Duodenal mucosa (tissue), 2 donors: ENCODE data around the gene SYCP3.

Experiments used
- H3K27ac ChIP-seq: one replicate; pipeline ENCODE4 v1.7.0; 2013; ENCODE audit warnings: low read depth, low read length
- H3K27me3 ChIP-seq, 2 donors: one replicate each; pipeline ENCODE4 v1.7.0; 2013; ENCODE audit warnings: low read length in 2 of 2, control low read depth in 1 of 2; ENCODE audit not compliant: insufficient read depth in 2 of 2, control insufficient read depth in 1 of 2
- H3K36me3 ChIP-seq, 2 donors: one replicate each; pipeline ENCODE4 v1.7.0; 2013; ENCODE audit warnings: low read length in 2 of 2, control low read depth in 1 of 2; ENCODE audit not compliant: insufficient read depth in 2 of 2, control insufficient read depth in 1 of 2
- H3K4me1 ChIP-seq, 2 donors: one replicate each; pipeline ENCODE4 v1.7.0; 2013; ENCODE audit warnings: low read length in 2 of 2, control low read depth in 1 of 2; ENCODE audit not compliant: insufficient read depth in 2 of 2, control insufficient read depth in 1 of 2
- H3K4me3 ChIP-seq, 2 donors: one replicate each; pipeline ENCODE4 v1.7.0; 2013; ENCODE audit warnings: low read length in 2 of 2, low read depth in 1 of 2
- H3K9ac ChIP-seq, 2 donors: one replicate each; pipeline ENCODE4 v1.7.0; 2013; ENCODE audit warnings: low read length in 2 of 2, low read depth in 1 of 2
- H3K9me3 ChIP-seq, 2 donors: one replicate each; pipeline ENCODE4 v1.7.0; 2013; ENCODE audit warnings: low read length in 2 of 2, control low read depth in 1 of 2; ENCODE audit not compliant: control insufficient read depth in 1 of 2

The SYCP3 gene

DNA sequence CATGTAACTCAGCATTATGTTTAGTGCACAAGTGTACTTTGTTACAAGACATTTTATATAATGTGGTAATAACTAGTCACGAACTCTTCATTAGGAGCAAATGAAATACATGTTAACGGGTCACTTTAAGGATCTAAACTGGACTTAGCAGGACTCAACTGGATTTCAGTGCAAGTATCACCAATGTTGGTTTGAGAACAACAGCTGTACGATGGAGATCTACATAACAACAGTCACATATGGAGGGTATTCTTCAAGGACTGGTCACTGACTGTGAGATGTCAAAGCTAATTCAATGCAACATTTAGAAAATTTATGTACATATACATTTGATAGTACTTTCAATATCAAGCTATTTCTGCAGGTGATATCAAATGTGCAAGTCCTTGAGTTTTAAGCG is 22.5 kb upstream of the SYCP3 start:
- no peaks in the 10 kb centered on the region for H3K9me3 ChIP-seq
- H3K27ac ChIP-seq = no peak overlapping the region
- peaks cover 12 to 40% of the 10 kb centered on the region in 2 donors for H3K36me3 ChIP-seq
- no peak overlapping the region for H3K4me3 ChIP-seq
- H3K27me3 ChIP-seq = no peaks in the 10 kb centered on the region
- H3K4me1 ChIP-seq = peaks cover 0 to 3% of the 10 kb centered on the region in 2 donors
- H3K9ac ChIP-seq = no peak overlapping the region

DNA sequence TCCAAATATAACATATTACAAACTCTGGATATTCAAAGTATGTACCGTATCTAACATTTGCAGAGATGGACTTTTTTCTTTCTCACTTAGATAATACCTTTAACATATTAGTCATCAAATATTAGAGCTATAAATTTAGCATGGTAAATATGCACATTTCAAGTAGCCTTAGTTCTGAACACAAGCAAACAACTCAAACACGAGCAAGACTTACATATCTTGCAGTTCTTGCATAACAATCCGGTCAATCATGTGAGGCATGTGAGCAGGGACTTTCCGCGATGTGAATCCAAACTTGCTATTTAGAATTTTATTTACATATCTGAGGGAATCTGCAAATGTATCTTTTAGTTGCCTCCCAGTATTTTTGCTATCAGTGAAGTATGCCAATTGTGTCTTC is 22.1 kb upstream of the SYCP3 start:
- peaks cover 15 to 44% of the 10 kb centered on the region in 2 donors for H3K36me3 ChIP-seq
- H3K27ac ChIP-seq = no peak overlapping the region
- no peaks in the 10 kb centered on the region for H3K9me3 ChIP-seq
- H3K4me3 ChIP-seq = no peak overlapping the region
- H3K9ac ChIP-seq = no peak overlapping the region
- no peaks in the 10 kb centered on the region for H3K27me3 ChIP-seq
- peaks cover 0 to 3% of the 10 kb centered on the region in 2 donors for H3K4me1 ChIP-seq

GRCh38 chr12:101759396-101760047 is 20.3 kb upstream of the SYCP3 start:
- no peak overlapping the region for H3K9ac ChIP-seq
- no peak overlapping the region for H3K4me3 ChIP-seq
- H3K4me1 ChIP-seq = peaks cover 0 to 3% of the 10 kb centered on the region in 2 donors
- H3K36me3 ChIP-seq = peaks cover 18 to 42% of the 10 kb centered on the region in 2 donors
- no peaks in the 10 kb centered on the region for H3K27me3 ChIP-seq
- no peaks in the 10 kb centered on the region for H3K9me3 ChIP-seq
- no peak overlapping the region for H3K27ac ChIP-seq

DNA sequence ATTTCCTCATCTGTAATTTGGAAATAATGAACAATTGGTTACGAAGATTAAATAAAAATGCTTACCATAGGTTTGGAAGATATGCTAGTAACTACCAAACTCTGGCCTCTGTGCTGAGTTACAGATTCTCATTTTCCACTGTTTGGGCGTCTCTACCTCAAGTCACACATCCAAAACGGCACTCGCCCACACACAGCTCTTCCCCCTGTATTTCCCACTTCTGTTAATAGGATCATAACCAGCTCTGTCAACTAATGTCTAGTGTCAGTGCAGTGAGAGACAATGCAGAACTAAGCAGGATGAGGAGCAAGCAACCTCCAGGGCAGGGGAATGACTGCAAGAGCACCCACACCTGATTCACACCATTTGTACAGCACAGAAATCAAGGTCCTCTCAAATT is 10.9 kb upstream of the SYCP3 start:
- H3K27ac ChIP-seq = no peak overlapping the region
- H3K36me3 ChIP-seq = peaks cover 33 to 69% of the 10 kb centered on the region in 2 donors
- H3K4me1 ChIP-seq = no peaks in the 10 kb centered on the region
- no peaks in the 10 kb centered on the region for H3K27me3 ChIP-seq
- no peaks in the 10 kb centered on the region for H3K9me3 ChIP-seq
- no peak overlapping the region for H3K9ac ChIP-seq
- no peak overlapping the region for H3K4me3 ChIP-seq

DNA sequence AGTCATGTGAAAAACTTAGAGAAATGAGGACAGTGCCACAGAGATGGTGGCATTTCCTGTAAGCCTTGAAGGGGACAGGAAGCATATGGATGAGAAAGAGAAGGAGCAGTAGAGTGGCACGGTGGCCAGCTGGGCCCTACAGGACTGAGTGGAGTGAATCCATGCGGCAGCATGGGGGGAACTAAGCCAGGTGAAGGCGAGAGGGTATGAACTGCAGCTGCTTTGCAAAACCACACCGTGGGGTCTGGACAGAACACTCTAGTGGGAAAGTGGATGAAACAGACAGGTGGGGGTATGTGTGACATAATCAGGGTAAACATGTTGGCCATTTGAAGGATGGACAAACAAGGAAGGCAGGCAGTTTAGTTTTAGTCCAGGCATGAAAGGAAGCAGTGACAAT is 10.4 kb upstream of the SYCP3 start:
- no peak overlapping the region for H3K4me3 ChIP-seq
- peaks cover 37 to 70% of the 10 kb centered on the region in 2 donors for H3K36me3 ChIP-seq
- H3K9ac ChIP-seq = no peak overlapping the region
- H3K27me3 ChIP-seq = no peaks in the 10 kb centered on the region
- no peaks in the 10 kb centered on the region for H3K9me3 ChIP-seq
- H3K4me1 ChIP-seq = no peaks in the 10 kb centered on the region
- H3K27ac ChIP-seq = no peak overlapping the region

DNA sequence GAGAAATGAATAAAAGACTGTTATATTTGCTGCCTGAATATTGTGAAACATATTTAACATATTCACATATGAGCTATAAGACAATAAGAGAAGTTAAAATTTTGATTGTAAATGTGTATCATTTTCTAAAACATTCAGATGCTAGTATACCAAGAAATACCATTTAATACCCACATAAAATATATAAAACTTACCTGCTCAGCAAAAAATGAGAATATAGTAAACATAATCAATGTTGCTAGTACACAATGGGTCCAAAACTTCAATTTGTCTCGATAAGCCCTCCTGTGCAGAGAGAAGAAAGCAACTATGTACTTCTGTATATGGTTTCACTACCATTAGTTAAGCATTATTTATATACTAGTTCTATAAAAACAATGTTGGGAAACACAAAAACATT is 9.6 kb upstream of the SYCP3 start:
- Histone ChIP-seq H3K36me3 (peaks cover 43 to 70% of the 10 kb centered on the region in 2 donors), H3K9ac (no peak overlapping the region), H3K4me3 (no peak overlapping the region), H3K4me1 (no peaks in the 10 kb centered on the region), H3K27ac (no peak overlapping the region), H3K27me3 (no peaks in the 10 kb centered on the region), H3K9me3 (no peaks in the 10 kb centered on the region)

- no peaks in the 10 kb centered on the region for H3K9me3 ChIP-seq
- H3K36me3 ChIP-seq = peaks cover 47 to 76% of the 10 kb centered on the region in 2 donors
- no peak overlapping the region for H3K4me3 ChIP-seq
- H3K9ac ChIP-seq = no peak overlapping the region
- no peaks in the 10 kb centered on the region for H3K27me3 ChIP-seq
- H3K4me1 ChIP-seq = no peaks in the 10 kb centered on the region
- H3K27ac ChIP-seq = no peak overlapping the region
Measured at GRCh38 chr12:101747697-101748096, 8.4 kb upstream of the SYCP3 start.

DNA sequence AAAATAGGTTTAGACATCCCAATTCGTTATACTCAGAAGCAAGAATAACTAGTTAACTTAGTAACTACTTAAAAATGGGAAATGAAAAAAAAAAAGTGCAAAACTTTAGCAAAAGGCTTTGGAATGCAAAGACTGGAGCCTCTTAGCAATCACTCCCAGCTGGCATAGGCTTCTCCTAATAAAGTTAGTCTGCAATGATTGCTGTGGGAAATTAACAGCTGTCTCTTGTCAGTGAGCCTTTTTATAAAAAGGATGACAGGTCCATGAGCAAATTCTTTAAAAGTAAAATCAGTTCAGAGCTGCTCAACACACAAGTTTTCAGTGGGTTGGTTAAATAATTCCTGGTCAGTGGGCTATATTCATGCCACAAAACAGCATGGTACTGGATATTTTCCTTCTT is 7.4 kb upstream of the SYCP3 start:
- Histone ChIP-seq H3K4me3 (no peak overlapping the region), H3K9ac (no peak overlapping the region), H3K4me1 (no peaks in the 10 kb centered on the region), H3K27ac (no peak overlapping the region), H3K9me3 (no peaks in the 10 kb centered on the region), H3K36me3 (peaks cover 52 to 82% of the 10 kb centered on the region in 2 donors), H3K27me3 (no peaks in the 10 kb centered on the region)

GRCh38 chr12:101746196-101746595 is 6.9 kb upstream of the SYCP3 start:
- H3K36me3 ChIP-seq = peaks cover 55 to 82% of the 10 kb centered on the region in 2 donors
- no peaks in the 10 kb centered on the region for H3K27me3 ChIP-seq
- no peak overlapping the region for H3K27ac ChIP-seq
- no peaks in the 10 kb centered on the region for H3K4me1 ChIP-seq
- H3K9ac ChIP-seq = no peak overlapping the region
- no peak overlapping the region for H3K4me3 ChIP-seq
- H3K9me3 ChIP-seq = no peaks in the 10 kb centered on the region

GRCh38 chr12:101745481-101745880 is 6.2 kb upstream of the SYCP3 start:
- H3K9ac ChIP-seq = no peak overlapping the region
- peaks cover 52 to 79% of the 10 kb centered on the region in 2 donors for H3K36me3 ChIP-seq
- no peak overlapping the region for H3K4me3 ChIP-seq

More at GRCh38 chr12:101745481-101745880, 6.2 kb upstream of the SYCP3 start:
- Histone ChIP-seq H3K27me3 (no peaks in the 10 kb centered on the region), H3K9me3 (no peaks in the 10 kb centered on the region), H3K27ac (no peak overlapping the region), H3K4me1 (no peaks in the 10 kb centered on the region)
